T follicular helper cell (primary cell): ENCODE results near the gene UGT3A2.

Experiments used
- DNase-seq: peaks from one replicate; pipeline ENCODE4 v3.0.0-alpha.2; 2020; ENCODE audit warnings: low read depth

Gene UGT3A2

GRCh38 chr5:36007366-36007765 is 59.3 kb downstream of the UGT3A2 start:
- DNase-seq: no peak

- no peak for DNase-seq
Measured at GRCh38 chr5:36006163-36006562, 60.5 kb downstream of the UGT3A2 start.

- no peak for DNase-seq
Measured at GRCh38 chr5:36001032-36001431, 65.7 kb downstream of the UGT3A2 start.

- no peak for DNase-seq
Measured at GRCh38 chr5:35999547-35999946, 67.1 kb downstream of the UGT3A2 start.

- no peak for DNase-seq
Measured at GRCh38 chr5:35996076-35996475, 70.6 kb downstream of the UGT3A2 start.

GRCh38 chr5:35990941-35991611 is 75.6 kb downstream of the UGT3A2 start, which contains the start of gene UGT3A1:
UGT3A1 (minus strand) TSS chr5:35991390; CDS start chr5:35991240, 150 bp downstream.
- DNase-seq: no peak

GRCh38 chr5:35990520-35990919 is 76.2 kb downstream of the UGT3A2 start:
- no peak for DNase-seq

- no peak for DNase-seq
Measured at GRCh38 chr5:35988529-35988928, 78.2 kb downstream of the UGT3A2 start.

GRCh38 chr5:35987776-35988175 is 78.9 kb downstream of the UGT3A2 start:
- DNase-seq: no peak
